Neutrophil (primary cell): ENCODE data around the gene BRIX1.

Experiments used
- H3K27ac ChIP-seq: fragments of 200-600 bp; sonication (generic); 2 replicates; pipeline ENCODE4 v1.5.1; 2016; ENCODE audit warnings: mild to moderate bottlenecking, moderate library complexity
- H3K27me3 ChIP-seq: fragments of 200-600 bp; sonication (generic); 2 replicates; pipeline ENCODE4 v1.6.0; 2016; ENCODE audit warnings: mild to moderate bottlenecking
- H3K36me3 ChIP-seq: fragments of 200-600 bp; sonication (generic); 2 replicates; pipeline ENCODE4 v1.5.1; 2017
- H3K4me1 ChIP-seq, 2 experiments: fragments of 200-600 bp in 1 of 2; sonication (generic) in 1 of 2; 1 replicate in 1 of 2; 2 replicates in 1 of 2; pipeline versions ENCODE4 v1.5.1 to v1.6.1; 2013 to 2016; ENCODE audit warnings: low read depth in 1 of 2, low read length in 1 of 2, mild to moderate bottlenecking in 1 of 2, moderate library complexity in 1 of 2; ENCODE audit not compliant: control insufficient read depth in 1 of 2, insufficient read depth in 1 of 2
- H3K4me3 ChIP-seq, 2 experiments: fragments of 200-600 bp in 1 of 2; sonication (generic) in 1 of 2; 1 replicate in 1 of 2; 2 replicates in 1 of 2; pipeline ENCODE4 v1.5.1; 2013 to 2016; ENCODE audit warnings: low read depth in 1 of 2, low read length in 1 of 2, mild to moderate bottlenecking in 1 of 2, moderate library complexity in 1 of 2
- H3K9me3 ChIP-seq: fragments of 200-600 bp; sonication (generic); 2 replicates; pipeline ENCODE4 v1.5.1; 2016
- TF ChIP-seq, protein P1 (sequence below): fragments of 200-600 bp; sonication (generic); IDR thresholded peaks from 2 replicates; pipeline ENCODE4 v1.5.1; 2016; ENCODE audit warnings: antibody characterized with exemption

Gene BRIX1

DNA sequence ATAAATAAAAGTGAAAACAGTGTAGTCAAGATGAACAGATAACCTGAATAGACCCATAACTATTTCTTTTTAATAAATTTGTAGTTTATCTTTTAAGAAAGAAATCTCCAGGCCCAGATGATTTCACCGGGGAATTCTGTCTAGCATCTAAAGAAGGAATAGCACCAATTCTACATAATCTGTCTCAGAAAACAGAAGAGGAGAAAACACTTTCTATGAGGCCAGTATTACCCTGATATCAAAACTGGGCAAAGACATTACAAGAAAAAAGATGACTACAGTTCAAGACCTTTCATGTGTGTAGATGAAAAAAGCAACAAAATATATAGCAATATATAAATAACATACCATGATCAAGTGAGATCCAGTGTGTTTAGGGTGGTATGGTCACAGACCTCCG is 45.1 kb upstream of the BRIX1 start:
- no peaks in the 10 kb centered on the region for H3K27me3 ChIP-seq
- no peaks in the 10 kb centered on the region for H3K4me1 ChIP-seq
- H3K4me3 ChIP-seq, result no peak overlapping the region
- H3K9me3 ChIP-seq, result no peaks in the 10 kb centered on the region
- H3K36me3 ChIP-seq, result no peaks in the 10 kb centered on the region
- no peak overlapping the region for H3K27ac ChIP-seq
- TF ChIP-seq, protein P1, sequence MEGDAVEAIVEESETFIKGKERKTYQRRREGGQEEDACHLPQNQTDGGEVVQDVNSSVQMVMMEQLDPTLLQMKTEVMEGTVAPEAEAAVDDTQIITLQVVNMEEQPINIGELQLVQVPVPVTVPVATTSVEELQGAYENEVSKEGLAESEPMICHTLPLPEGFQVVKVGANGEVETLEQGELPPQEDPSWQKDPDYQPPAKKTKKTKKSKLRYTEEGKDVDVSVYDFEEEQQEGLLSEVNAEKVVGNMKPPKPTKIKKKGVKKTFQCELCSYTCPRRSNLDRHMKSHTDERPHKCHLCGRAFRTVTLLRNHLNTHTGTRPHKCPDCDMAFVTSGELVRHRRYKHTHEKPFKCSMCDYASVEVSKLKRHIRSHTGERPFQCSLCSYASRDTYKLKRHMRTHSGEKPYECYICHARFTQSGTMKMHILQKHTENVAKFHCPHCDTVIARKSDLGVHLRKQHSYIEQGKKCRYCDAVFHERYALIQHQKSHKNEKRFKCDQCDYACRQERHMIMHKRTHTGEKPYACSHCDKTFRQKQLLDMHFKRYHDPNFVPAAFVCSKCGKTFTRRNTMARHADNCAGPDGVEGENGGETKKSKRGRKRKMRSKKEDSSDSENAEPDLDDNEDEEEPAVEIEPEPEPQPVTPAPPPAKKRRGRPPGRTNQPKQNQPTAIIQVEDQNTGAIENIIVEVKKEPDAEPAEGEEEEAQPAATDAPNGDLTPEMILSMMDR, result no peak

DNA sequence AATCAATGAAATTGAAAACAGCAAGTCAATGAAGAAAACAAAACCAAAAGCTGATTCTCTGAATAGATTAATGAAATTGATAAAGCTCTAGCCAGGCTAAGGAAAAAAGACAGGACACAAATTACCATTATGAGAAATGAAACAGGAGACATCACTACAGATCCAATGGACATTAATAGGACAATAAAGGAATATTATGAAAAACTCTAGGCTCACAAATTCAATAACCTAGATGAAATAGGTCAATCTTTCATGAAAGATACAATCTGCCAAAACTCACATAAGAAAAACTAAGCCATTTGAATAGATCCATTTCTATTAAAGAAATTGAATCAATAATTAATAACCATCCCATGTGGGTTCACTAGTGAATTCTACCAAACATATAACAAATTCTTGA is 39.2 kb upstream of the BRIX1 start:
- Histone ChIP-seq H3K9me3 (no peaks in the 10 kb centered on the region), H3K27me3 (no peaks in the 10 kb centered on the region), H3K4me1 (no peaks in the 10 kb centered on the region), H3K4me3 (no peak overlapping the region), H3K36me3 (no peaks in the 10 kb centered on the region), H3K27ac (no peak overlapping the region)
- TF ChIP-seq, protein P1, result no peak

DNA sequence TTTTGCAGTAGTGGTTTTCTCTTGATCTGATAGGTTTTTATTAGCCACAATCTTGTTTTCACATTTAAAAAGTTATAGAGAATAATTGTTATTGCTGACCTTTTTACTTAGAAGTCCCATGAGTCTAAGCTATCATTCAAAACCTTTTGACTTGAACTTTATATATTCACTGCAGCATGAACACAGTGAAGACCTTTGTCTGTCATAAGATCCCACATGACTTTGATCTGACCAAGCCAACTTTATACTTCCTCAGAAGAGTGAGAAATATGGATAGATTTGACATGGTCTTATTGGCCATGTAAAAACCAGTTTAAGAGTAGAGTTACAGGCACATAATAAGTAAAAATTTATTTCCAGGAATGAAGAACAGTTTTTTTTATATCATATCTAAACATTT is 34.3 kb upstream of the BRIX1 start:
- Histone ChIP-seq H3K36me3 (no peaks in the 10 kb centered on the region), H3K4me3 (no peak overlapping the region), H3K4me1 (no peaks in the 10 kb centered on the region), H3K27me3 (no peaks in the 10 kb centered on the region), H3K9me3 (no peaks in the 10 kb centered on the region), H3K27ac (no peak overlapping the region)
- TF ChIP-seq, protein P1, result no peak

DNA sequence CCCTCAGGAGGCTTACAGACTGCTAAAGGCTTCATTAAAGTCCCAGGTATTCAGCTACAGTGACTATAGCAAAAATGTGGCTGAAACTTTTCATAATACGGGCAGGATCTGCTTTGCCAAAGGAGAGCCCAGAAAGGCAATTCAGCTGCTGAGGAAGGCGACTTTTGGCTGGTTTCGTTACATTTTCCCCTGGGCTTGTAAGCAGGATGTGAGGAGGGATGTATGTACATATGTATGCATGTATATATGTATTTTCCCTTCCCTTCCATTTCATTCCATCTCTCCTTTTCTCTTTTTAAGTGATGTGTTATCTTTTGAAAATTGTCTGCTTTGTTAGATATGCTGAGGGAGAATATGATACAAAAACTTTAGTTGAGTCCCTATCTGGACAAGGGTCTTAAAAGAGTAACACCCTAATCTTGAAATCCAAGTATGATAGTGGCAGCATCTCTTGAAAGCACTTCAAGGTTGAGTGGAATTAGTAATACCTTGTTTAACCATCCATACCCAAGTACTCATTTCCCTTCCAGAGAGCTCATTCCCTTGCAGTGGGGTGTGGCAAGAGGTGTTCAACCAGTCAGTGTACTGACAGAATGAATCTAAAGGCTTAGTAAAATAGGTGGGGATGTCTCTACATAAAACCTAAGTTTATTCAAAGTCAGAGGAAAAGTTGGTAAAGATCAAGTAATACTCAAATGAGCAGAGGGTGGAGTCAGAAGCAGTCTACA is 29.0 kb upstream of the BRIX1 start:
- Histone ChIP-seq H3K4me3 (no peak overlapping the region), H3K27me3 (peaks cover under 1% of the 10 kb centered on the region), H3K36me3 (no peaks in the 10 kb centered on the region), H3K27ac (no peak overlapping the region), H3K4me1 (no peaks in the 10 kb centered on the region), H3K9me3 (no peaks in the 10 kb centered on the region)
- TF ChIP-seq, protein P1, result no peak

DNA sequence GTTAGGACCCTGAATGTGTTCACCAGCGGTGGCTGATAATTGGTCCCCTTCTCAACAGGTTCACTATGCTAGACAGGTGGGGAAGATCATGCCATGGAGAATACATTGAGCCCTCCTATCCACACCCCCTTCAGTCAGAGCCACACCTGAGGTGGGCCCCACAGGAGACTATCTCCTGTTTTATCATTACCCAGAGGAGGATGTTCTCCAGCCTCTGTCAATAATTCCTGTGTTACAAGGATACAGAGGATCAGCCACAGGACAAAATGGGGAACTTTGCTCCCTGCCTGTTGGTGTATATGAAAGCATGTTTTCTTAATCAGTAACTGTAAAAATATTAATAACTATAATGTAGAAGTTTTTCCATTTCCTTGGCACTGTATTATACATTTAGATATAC is 26.1 kb upstream of the BRIX1 start:
- Histone ChIP-seq H3K27me3 (peaks cover 4% of the 10 kb centered on the region), H3K4me3 (no peak overlapping the region), H3K36me3 (no peaks in the 10 kb centered on the region), H3K27ac (no peak overlapping the region), H3K9me3 (no peaks in the 10 kb centered on the region), H3K4me1 (no peaks in the 10 kb centered on the region)
- TF ChIP-seq, protein P1, result no peak
